MM.1S (cell line): ENCODE measurements around the gene PRM3.

Source experiments
- DNase-seq: peaks from one replicate; pipeline ENCODE4 v3.0.0-alpha.2; 2015
- H2AFZ ChIP-seq: fragments of 300-600 bp; sonication (generic); 2 replicates; pipeline ENCODE4 v1.6.0; 2016; ENCODE audit warnings: antibody characterized with exemption, low read length
- H3F3A ChIP-seq: fragments of 300-600 bp; sonication (generic); 2 replicates; pipeline ENCODE4 v1.6.1; 2016; ENCODE audit warnings: mild to moderate bottlenecking, antibody characterized with exemption, low read length, moderate library complexity, mixed read lengths; ENCODE audit not compliant: insufficient read depth
- H3K27ac ChIP-seq: fragments of 300-600 bp; sonication (generic); 2 replicates; pipeline ENCODE4 v1.5.1; 2016; ENCODE audit warnings: mild to moderate bottlenecking, low read length
- H3K27me3 ChIP-seq: fragments of 300-600 bp; sonication (generic); replicated peaks from 2 replicates; pipeline ENCODE4 v1.6.0; 2016; ENCODE audit warnings: low read length; ENCODE audit not compliant: insufficient read depth
- H3K36me3 ChIP-seq: fragments of 300-600 bp; sonication (generic); replicated peaks from 2 replicates; pipeline ENCODE4 v1.6.1; 2016; ENCODE audit warnings: mild to moderate bottlenecking, low read length, mixed read lengths; ENCODE audit not compliant: insufficient read depth
- H3K4me1 ChIP-seq: fragments of 300-600 bp; sonication (generic); 2 replicates; pipeline ENCODE4 v1.6.1; 2016; ENCODE audit warnings: low read length, mixed read lengths
- H3K4me2 ChIP-seq: fragments of 300-600 bp; sonication (generic); 2 replicates; pipeline ENCODE4 v1.6.0; 2016; ENCODE audit warnings: low read depth, low read length
- H3K4me3 ChIP-seq: fragments of 300-600 bp; sonication (generic); 2 replicates; pipeline ENCODE4 v1.5.1; 2016; ENCODE audit warnings: low read length, mixed read lengths
- H3K79me2 ChIP-seq: fragments of 300-600 bp; sonication (generic); 2 replicates; pipeline ENCODE4 v1.6.1; 2016; ENCODE audit warnings: mixed run types, low read length, mixed read lengths
- H3K9ac ChIP-seq: fragments of 300-600 bp; sonication (generic); 2 replicates; pipeline ENCODE4 v1.6.1; 2016; ENCODE audit warnings: low read length, mixed read lengths
- H3K9me2 ChIP-seq: fragments of 300-600 bp; sonication (generic); replicated peaks from 2 replicates; pipeline ENCODE4 v1.6.1; 2016; ENCODE audit warnings: mild to moderate bottlenecking, low read length, mixed read lengths; ENCODE audit not compliant: insufficient read depth
- H3K9me3 ChIP-seq: fragments of 300-600 bp; sonication (generic); replicated peaks from 2 replicates; pipeline ENCODE4 v1.6.1; 2016; ENCODE audit warnings: mild to moderate bottlenecking, low read length, mixed read lengths; ENCODE audit not compliant: insufficient read depth
- H4K20me1 ChIP-seq: fragments of 300-600 bp; sonication (generic); 2 replicates; pipeline ENCODE4 v1.6.1; 2016; ENCODE audit warnings: mild to moderate bottlenecking, low read length, moderate library complexity, mixed read lengths; ENCODE audit not compliant: insufficient read depth
- EZH2 ChIP-seq: fragments of 300-600 bp; sonication (generic); optimal IDR thresholded peaks from 2 replicates; pipeline ENCODE3; 2017; ENCODE audit warnings: low read depth, mild to moderate bottlenecking, antibody characterized with exemption, low read length, mixed read lengths
- EZH2phosphoT487 ChIP-seq: fragments of 300-600 bp; sonication (generic); IDR thresholded peaks from 2 replicates; pipeline ENCODE4 v1.6.1; 2018; ENCODE audit warnings: antibody characterized with exemption, low read length
- TF ChIP-seq, protein P1 (sequence below): fragments of 300-600 bp; sonication (generic); IDR thresholded peaks from 2 replicates; pipeline ENCODE4 v1.5.1; 2016; ENCODE audit warnings: antibody characterized with exemption, low read length, mixed read lengths

The PRM3 gene

DNA sequence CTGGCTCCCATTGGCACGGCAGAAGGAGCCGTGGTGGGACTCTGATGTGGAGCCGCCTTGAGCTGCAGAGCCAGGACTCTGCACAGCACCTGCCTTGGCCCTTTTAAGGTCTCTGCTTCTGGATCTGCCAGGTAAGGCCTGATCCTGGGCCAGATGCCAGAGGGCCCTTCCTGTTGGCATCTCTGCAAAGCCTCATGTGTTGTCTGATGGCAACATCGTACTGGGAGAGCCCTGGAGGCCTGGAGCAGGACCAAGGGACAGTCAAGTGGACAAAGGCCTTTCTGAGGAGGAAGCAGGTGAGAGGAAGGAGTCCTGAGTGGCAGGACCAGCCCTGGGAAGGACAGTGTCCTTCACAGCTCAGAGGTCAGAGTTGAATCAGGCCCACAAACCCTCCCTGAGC lies 43.5 kb downstream of the PRM3 start:
- Histone ChIP-seq H3K9me3 (no peaks in the 10 kb centered on the region), H2AFZ (no peak overlapping the region), H3K9me2 (no peaks in the 10 kb centered on the region), H3K4me3 (no peak overlapping the region), H3F3A (no peaks in the 10 kb centered on the region), H3K27me3 (peaks cover 3% of the 10 kb centered on the region; the same call in 1 of the 2 replicates), H3K4me2 (no peak overlapping the region), H3K79me2 (no peaks in the 10 kb centered on the region), H3K27ac (no peak overlapping the region), H4K20me1 (no peaks in the 10 kb centered on the region), H3K36me3 (no peaks in the 10 kb centered on the region), H3K9ac (no peak overlapping the region), H3K4me1 (peaks cover 14% of the 10 kb centered on the region)
- no peak for DNase-seq
- TF ChIP-seq EZH2phosphoT487 (no peak), EZH2 (no peak)
- TF ChIP-seq, protein P1, sequence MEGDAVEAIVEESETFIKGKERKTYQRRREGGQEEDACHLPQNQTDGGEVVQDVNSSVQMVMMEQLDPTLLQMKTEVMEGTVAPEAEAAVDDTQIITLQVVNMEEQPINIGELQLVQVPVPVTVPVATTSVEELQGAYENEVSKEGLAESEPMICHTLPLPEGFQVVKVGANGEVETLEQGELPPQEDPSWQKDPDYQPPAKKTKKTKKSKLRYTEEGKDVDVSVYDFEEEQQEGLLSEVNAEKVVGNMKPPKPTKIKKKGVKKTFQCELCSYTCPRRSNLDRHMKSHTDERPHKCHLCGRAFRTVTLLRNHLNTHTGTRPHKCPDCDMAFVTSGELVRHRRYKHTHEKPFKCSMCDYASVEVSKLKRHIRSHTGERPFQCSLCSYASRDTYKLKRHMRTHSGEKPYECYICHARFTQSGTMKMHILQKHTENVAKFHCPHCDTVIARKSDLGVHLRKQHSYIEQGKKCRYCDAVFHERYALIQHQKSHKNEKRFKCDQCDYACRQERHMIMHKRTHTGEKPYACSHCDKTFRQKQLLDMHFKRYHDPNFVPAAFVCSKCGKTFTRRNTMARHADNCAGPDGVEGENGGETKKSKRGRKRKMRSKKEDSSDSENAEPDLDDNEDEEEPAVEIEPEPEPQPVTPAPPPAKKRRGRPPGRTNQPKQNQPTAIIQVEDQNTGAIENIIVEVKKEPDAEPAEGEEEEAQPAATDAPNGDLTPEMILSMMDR: no peak

DNA sequence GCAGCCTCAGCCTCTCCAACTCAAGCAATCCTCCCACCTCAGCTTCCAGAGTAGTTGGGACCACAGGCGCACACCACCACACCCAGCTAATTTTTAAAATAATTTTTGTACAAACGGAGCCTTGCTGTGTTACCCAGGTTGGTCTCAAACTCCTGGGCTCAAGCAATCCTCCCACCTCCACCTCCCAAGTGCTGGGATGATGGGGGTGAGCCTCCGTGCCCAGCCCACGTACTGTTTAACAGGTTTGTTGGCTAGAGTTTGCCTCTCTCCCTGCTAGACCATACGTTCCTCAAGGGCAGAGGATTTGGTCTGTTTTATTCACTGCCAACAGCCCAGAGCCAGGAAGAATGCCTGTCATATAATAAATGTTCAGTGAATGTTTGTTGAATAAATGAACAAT lies 44.0 kb downstream of the PRM3 start:
- no peaks in the 10 kb centered on the region for H4K20me1 ChIP-seq

DNA sequence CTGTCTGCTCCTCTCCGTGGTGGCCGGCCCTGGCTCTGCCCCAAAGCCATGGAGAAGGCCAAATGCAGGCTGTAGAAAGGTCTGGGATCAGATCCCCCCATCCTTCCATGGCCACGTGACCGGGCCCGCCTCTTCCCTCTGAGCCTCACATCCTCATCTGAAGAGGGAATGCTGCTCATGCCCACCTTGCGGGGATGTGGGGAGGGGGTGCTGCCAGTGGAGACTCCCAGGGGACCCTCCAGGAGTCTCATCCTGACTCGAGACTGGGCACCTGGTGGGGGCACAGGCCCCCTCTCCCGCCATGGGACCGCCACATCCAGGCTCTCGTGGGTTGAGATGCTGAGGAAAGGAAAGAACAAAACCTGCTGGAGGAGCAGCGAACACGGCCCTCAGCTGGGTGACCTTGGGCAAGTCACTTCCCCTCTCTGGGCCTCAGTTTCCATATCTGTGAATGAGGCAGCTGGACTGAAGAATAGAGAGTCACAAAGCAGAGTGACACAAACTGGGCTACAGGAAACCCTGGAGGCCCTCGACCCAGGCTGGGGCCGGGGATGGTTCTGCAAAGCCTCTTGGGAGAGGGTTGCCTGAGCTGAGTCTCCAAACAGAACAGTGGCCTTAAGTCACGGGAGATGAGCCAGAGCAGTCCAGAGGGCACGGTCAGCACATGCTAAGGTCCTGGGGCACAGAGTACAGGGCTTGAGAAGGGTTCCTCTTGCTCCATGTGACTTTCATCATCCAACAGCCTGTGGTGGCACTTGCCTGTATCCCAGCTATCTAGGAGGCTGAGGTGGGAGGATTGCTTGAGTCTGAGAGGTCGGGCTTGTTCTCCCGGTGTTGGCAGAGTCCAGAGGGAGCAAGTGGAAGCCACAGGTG lies 47.5 kb downstream of the PRM3 start:
- Histone ChIP-seq H3F3A (no peaks in the 10 kb centered on the region), H3K9me3 (no peaks in the 10 kb centered on the region), H2AFZ (peak overlapping the region; percentile 8; the same call in 1 of the 2 replicates), H3K4me1 (peaks cover 14% of the 10 kb centered on the region), H3K79me2 (no peaks in the 10 kb centered on the region), H3K27ac (no peak overlapping the region), H4K20me1 (no peaks in the 10 kb centered on the region), H3K36me3 (no peaks in the 10 kb centered on the region), H3K27me3 (peaks cover 6% of the 10 kb centered on the region; the same call in 1 of the 2 replicates), H3K9ac (no peak overlapping the region), H3K9me2 (no peaks in the 10 kb centered on the region), H3K4me2 (peak overlapping the region; percentile 89), H3K4me3 (peak overlapping the region; percentile 44)
- no peak for TF ChIP-seq EZH2
- TF ChIP-seq, protein P1: no peak
- TF ChIP-seq EZH2phosphoT487: no peak
- DNase-seq: no peak

More for the DNA sequence above, 44.0 kb downstream of the PRM3 start:
- Histone ChIP-seq H3K9ac (no peak overlapping the region), H3K27ac (no peak overlapping the region), H3K4me3 (no peak overlapping the region), H3K79me2 (no peaks in the 10 kb centered on the region), H2AFZ (no peak overlapping the region), H3F3A (no peaks in the 10 kb centered on the region), H3K4me2 (no peak overlapping the region), H3K27me3 (peaks cover 3% of the 10 kb centered on the region; the same call in 1 of the 2 replicates), H3K4me1 (peaks cover 18% of the 10 kb centered on the region), H3K36me3 (no peaks in the 10 kb centered on the region), H3K9me3 (no peaks in the 10 kb centered on the region), H3K9me2 (no peaks in the 10 kb centered on the region)
- DNase-seq: no peak
- TF ChIP-seq EZH2phosphoT487: no peak
- TF ChIP-seq EZH2: no peak
- TF ChIP-seq, protein P1: no peak
